HepG2 (cell line): Measurements from ENCODE around the gene TPPP3. TPM values are rescaled to one million over a fixed set of nuclear protein-coding genes. Genes with fewer than 3 reads are reported as not detected.

ENCODE experiments used
- DNMT3B ChIP-seq: conservative IDR thresholded peaks from 2 replicates; pipeline ENCODE4 v1.6.1; 2016; ENCODE audit warnings: missing biosample characterization, control low read depth
- EP300 ChIP-seq, 3 experiments: sonication (generic) in 1 of 3; formaldehyde crosslinking in 1 of 3; IDR thresholded peaks; 2 replicates each; pipeline versions ENCODE4 v1.5.1 to v1.6.1; 2011 to 2020; ENCODE audit warnings: low read depth in 2 of 3, low read length in 2 of 3, borderline replicate concordance in 1 of 3, improper control_type of control experiment in 1 of 3, mild to moderate bottlenecking in 1 of 3, missing genetic modification reagents in 1 of 3, moderate library complexity in 1 of 3
- FLYWCH1 ChIP-seq: sonication (generic); formaldehyde crosslinking; IDR thresholded peaks from 2 replicates; pipeline ENCODE4 v1.8.1; 2023; ENCODE audit warnings: mild to moderate bottlenecking, missing genetic modification reagents
- HNRNPL ChIP-seq: fragments of 200-400 bp; formaldehyde crosslinking; IDR thresholded peaks from 2 replicates; pipeline ENCODE4 v1.6.1; 2017; ENCODE audit warnings: mild to moderate bottlenecking, low read depth, low read length
- MBNL3 ChIP-seq: fragments of 250-450 bp; sonication (Bioruptor Pico); conservative IDR thresholded peaks from 2 replicates; pipeline ENCODE4 v1.8.0; 2022; ENCODE audit warnings: mild to moderate bottlenecking, inconsistent platforms
- POGZ ChIP-seq: sonication (generic); formaldehyde crosslinking; IDR thresholded peaks from 2 replicates; pipeline ENCODE4 v1.4.0; 2020; ENCODE audit warnings: mild to moderate bottlenecking, missing genetic modification reagents
- POLR2AphosphoS5 ChIP-seq: IDR thresholded peaks from 2 replicates; pipeline ENCODE4 v1.6.1; 2012; ENCODE audit warnings: low read depth, low read length
- SETDB1 ChIP-seq: sonication (generic); formaldehyde crosslinking; IDR thresholded peaks from 2 replicates; pipeline ENCODE4 v1.5.1; 2020; ENCODE audit warnings: missing genetic modification reagents, mild to moderate bottlenecking, borderline replicate concordance
- SMARCE1 ChIP-seq: fragments of 450-650 bp; IDR thresholded peaks from 2 replicates; pipeline ENCODE4 v1.6.1; 2017; ENCODE audit warnings: borderline replicate concordance
- SRSF4 ChIP-seq: fragments of 200-400 bp; formaldehyde crosslinking; IDR thresholded peaks from one replicate; pipeline ENCODE4 v1.6.1; 2018; ENCODE audit warnings: mild to moderate bottlenecking, low read depth, low read length, moderate library complexity; ENCODE audit not compliant: poor library complexity, severe bottlenecking
- TBL1XR1 ChIP-seq: fragments of 150-350 bp; IDR thresholded peaks from 2 replicates; pipeline ENCODE4 v1.6.1; 2014; ENCODE audit warnings: borderline replicate concordance, low read length; ENCODE audit not compliant: partially characterized antibody
- TGIF2 ChIP-seq: IDR thresholded peaks from 2 replicates; pipeline ENCODE4 v1.6.1; 2016; ENCODE audit warnings: control low read depth, missing compliant biosample characterization
- ZNF329 ChIP-seq: sonication (generic); formaldehyde crosslinking; IDR thresholded peaks from 2 replicates; pipeline ENCODE4 v1.9.0; 2021; ENCODE audit warnings: low read depth, mild to moderate bottlenecking, missing genetic modification reagents
- ZNF558 ChIP-seq: sonication (generic); formaldehyde crosslinking; IDR thresholded peaks from 2 replicates; pipeline ENCODE4 v1.9.0; 2022; ENCODE audit warnings: mild to moderate bottlenecking, missing genetic modification reagents, borderline replicate concordance
- ZNF724P ChIP-seq: sonication (generic); formaldehyde crosslinking; IDR thresholded peaks from 2 replicates; pipeline ENCODE4 v1.8.0; 2022; ENCODE audit warnings: missing genetic modification reagents, borderline replicate concordance
- polyA plus RNA-seq, 8 experiments: library from polyadenylated mRNA; depleted of rRNA in 3 of 8; stranded (reverse) in 7 of 8; unstranded in 1 of 8; fragments of >200 nt; fragmentation: Illumina TruSeq in 4 of 8; extraction: Trizol in 4 of 8; gene quantifications; 2 replicates each; pipeline versions ENCODE4 v1.2.1 to v1.2.3, GENCODE V29; 2011 to 2016; ENCODE audit warnings: low read depth in 4 of 8, missing spikeins in 1 of 8, mixed read lengths in 1 of 8; ENCODE audit not compliant: insufficient read depth in 1 of 8
- total RNA-seq, 5 experiments: library from RNA; depleted of rRNA; stranded (reverse); fragments of >200 nt; fragmentation: Illumina TruSeq; extraction: Trizol; gene quantifications; 2 replicates each; pipeline ENCODE4 v1.2.3, GENCODE V29; 2016; ENCODE audit warnings: low read depth in 1 of 5
- TF ChIP-seq, protein P1 (sequence below): sonication (generic); formaldehyde crosslinking; IDR thresholded peaks from 2 replicates; pipeline ENCODE4 v1.8.0; 2023; ENCODE audit warnings: mild to moderate bottlenecking, missing genetic modification reagents
- TF ChIP-seq, protein P2 (sequence below): sonication (generic); formaldehyde crosslinking; IDR thresholded peaks from 2 replicates; pipeline ENCODE4 v1.8.0; 2022; ENCODE audit warnings: mild to moderate bottlenecking, missing genetic modification reagents, moderate library complexity
- TF ChIP-seq, protein P3 (sequence below): IDR thresholded peaks from 2 replicates; pipeline ENCODE4 v1.4.0; 2020; ENCODE audit warnings: mild to moderate bottlenecking, missing genetic modification reagents
- TF ChIP-seq, protein P4 (sequence below): sonication (generic); formaldehyde crosslinking; IDR thresholded peaks from 2 replicates; pipeline ENCODE4 v1.8.1; 2022; ENCODE audit warnings: mild to moderate bottlenecking, missing genetic modification reagents
- TF ChIP-seq, protein P5 (sequence below): sonication (generic); formaldehyde crosslinking; IDR thresholded peaks from 2 replicates; pipeline ENCODE4 v1.8.1; 2023; ENCODE audit warnings: mild to moderate bottlenecking, missing genetic modification reagents

The TPPP3 gene
- total and polyA plus RNA-seq, 2 of the 13 experiments (the other 11 are each of a cell fraction or from before 2014, with no cell fraction given): 0.16 to 0.44 TPM

DNA sequence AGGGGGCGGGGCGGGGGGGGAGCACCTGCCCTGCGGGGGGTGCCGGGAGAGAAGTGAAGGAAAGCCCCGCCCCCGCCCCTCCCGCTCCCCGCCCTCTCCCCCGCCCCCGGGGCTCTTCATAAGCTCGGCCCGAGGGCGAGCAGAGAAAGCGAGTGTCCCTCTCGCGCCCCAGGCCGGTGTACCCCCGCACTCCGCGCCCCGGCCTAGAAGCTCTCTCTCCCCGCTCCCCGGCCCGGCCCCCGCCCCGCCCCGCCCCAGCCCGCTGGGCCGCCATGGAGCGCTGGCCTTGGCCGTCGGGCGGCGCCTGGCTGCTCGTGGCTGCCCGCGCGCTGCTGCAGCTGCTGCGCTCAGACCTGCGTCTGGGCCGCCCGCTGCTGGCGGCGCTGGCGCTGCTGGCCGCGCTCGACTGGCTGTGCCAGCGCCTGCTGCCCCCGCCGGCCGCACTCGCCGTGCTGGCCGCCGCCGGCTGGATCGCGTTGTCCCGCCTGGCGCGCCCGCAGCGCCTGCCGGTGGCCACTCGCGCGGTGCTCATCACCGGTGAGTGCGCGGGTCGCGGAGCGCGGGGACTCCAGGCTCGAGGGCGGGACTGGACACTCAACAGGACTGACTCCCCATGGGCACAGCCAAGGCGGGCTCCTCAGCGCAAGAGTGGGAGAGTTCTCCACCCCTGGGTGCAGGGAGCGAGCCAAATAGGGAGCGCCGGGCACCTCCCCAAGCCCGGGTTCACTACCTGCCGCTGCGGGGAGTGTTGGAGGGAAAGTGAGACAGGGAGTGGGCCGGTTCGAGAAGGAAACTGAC, 37.9 kb upstream of the TPPP3 start, which contains the start of gene HSD11B2 (continued):
- TF ChIP-seq ZNF724P (CRISPR knock-in tag) (no peak), TGIF2 (CRISPR knock-in tag) (no peak), SRSF4 (no peak), FLYWCH1 (CRISPR knock-in tag) (no peak), HNRNPL (peak; percentile 41; the same call in 1 of the 2 replicates), ZNF329 (no peak), DNMT3B (no peak), EP300 (IDR thresholded peaks at IDR 0.05; ENCODE audit: low read depth in 2 of 2, low read length in 2 of 2) (no peak), EP300 (CRISPR knock-in tag; IDR thresholded peaks at IDR 0.05; ENCODE audit: borderline replicate concordance) (no peak), POLR2AphosphoS5 (peak; percentile 60; the same call in 1 of the 2 replicates), MBNL3 (CRISPR knock-in tag) (no peak), POGZ (CRISPR knock-in tag) (no peak), ZNF558 (CRISPR knock-in tag) (no peak), SMARCE1 (no peak), TBL1XR1 (no peak), SETDB1 (CRISPR knock-in tag) (no peak)
- TF ChIP-seq, protein P1, sequence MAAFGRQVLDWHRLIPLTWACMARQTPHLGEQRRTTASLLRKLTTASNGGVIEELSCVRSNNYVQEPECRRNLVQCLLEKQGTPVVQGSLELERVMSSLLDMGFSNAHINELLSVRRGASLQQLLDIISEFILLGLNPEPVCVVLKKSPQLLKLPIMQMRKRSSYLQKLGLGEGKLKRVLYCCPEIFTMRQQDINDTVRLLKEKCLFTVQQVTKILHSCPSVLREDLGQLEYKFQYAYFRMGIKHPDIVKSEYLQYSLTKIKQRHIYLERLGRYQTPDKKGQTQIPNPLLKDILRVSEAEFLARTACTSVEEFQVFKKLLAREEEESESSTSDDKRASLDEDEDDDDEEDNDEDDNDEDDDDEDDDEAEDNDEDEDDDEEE (CRISPR knock-in tag): no peak
- TF ChIP-seq, protein P2, sequence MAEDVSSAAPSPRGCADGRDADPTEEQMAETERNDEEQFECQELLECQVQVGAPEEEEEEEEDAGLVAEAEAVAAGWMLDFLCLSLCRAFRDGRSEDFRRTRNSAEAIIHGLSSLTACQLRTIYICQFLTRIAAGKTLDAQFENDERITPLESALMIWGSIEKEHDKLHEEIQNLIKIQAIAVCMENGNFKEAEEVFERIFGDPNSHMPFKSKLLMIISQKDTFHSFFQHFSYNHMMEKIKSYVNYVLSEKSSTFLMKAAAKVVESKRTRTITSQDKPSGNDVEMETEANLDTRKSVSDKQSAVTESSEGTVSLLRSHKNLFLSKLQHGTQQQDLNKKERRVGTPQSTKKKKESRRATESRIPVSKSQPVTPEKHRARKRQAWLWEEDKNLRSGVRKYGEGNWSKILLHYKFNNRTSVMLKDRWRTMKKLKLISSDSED (CRISPR knock-in tag): no peak; the same call in 1 of the 2 replicates
- TF ChIP-seq, protein P3, sequence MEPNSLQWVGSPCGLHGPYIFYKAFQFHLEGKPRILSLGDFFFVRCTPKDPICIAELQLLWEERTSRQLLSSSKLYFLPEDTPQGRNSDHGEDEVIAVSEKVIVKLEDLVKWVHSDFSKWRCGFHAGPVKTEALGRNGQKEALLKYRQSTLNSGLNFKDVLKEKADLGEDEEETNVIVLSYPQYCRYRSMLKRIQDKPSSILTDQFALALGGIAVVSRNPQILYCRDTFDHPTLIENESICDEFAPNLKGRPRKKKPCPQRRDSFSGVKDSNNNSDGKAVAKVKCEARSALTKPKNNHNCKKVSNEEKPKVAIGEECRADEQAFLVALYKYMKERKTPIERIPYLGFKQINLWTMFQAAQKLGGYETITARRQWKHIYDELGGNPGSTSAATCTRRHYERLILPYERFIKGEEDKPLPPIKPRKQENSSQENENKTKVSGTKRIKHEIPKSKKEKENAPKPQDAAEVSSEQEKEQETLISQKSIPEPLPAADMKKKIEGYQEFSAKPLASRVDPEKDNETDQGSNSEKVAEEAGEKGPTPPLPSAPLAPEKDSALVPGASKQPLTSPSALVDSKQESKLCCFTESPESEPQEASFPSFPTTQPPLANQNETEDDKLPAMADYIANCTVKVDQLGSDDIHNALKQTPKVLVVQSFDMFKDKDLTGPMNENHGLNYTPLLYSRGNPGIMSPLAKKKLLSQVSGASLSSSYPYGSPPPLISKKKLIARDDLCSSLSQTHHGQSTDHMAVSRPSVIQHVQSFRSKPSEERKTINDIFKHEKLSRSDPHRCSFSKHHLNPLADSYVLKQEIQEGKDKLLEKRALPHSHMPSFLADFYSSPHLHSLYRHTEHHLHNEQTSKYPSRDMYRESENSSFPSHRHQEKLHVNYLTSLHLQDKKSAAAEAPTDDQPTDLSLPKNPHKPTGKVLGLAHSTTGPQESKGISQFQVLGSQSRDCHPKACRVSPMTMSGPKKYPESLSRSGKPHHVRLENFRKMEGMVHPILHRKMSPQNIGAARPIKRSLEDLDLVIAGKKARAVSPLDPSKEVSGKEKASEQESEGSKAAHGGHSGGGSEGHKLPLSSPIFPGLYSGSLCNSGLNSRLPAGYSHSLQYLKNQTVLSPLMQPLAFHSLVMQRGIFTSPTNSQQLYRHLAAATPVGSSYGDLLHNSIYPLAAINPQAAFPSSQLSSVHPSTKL (CRISPR knock-in tag): no peak
- TF ChIP-seq, protein P4, sequence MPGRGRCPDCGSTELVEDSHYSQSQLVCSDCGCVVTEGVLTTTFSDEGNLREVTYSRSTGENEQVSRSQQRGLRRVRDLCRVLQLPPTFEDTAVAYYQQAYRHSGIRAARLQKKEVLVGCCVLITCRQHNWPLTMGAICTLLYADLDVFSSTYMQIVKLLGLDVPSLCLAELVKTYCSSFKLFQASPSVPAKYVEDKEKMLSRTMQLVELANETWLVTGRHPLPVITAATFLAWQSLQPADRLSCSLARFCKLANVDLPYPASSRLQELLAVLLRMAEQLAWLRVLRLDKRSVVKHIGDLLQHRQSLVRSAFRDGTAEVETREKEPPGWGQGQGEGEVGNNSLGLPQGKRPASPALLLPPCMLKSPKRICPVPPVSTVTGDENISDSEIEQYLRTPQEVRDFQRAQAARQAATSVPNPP (CRISPR knock-in tag): no peak
- TF ChIP-seq, protein P5, sequence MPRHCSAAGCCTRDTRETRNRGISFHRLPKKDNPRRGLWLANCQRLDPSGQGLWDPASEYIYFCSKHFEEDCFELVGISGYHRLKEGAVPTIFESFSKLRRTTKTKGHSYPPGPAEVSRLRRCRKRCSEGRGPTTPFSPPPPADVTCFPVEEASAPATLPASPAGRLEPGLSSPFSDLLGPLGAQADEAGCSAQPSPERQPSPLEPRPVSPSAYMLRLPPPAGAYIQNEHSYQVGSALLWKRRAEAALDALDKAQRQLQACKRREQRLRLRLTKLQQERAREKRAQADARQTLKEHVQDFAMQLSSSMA (CRISPR knock-in tag): 0 out of 2 replicates have a peak, but pooled peaks have one; percentile 11
